OCI-LY7 (cell line): ENCODE measurements around the gene C16orf54. TPM values are rescaled to one million over a fixed set of nuclear protein-coding genes. Genes with fewer than 3 reads are reported as not detected.

Experiments
- BruUV-seq: library from RNA; stranded (reverse); fragments of 400-500 nt; replicated peaks from 2 replicates; lab custom pipeline; 2021; lab: Mats Ljungman, UMichigan
- CTCF ChIA-PET: fragments of 300-600 bp; sonication (Branson Sonifier 250); formaldehyde crosslinking; loops from one replicate; lab custom pipeline; 2022; ENCODE audit warnings: antibody characterized with exemption; ENCODE audit not compliant: unreplicated experiment; lab: Charles Lee
- POLR2A ChIA-PET: fragments of 300-600 bp; sonication (Branson Sonifier 250); formaldehyde crosslinking; loops from one replicate; lab custom pipeline; 2022; ENCODE audit warnings: antibody characterized with exemption; lab: Charles Lee
- DNase-seq: peaks from one replicate; pipeline ENCODE4 v3.0.0-alpha.2; 2015; ENCODE audit warnings: low spot score
- H2AFZ ChIP-seq: fragments of 200-600 bp; sonication (generic), shearing (Covaris generic); 2 replicates; pipeline ENCODE4 v1.6.1; 2014; ENCODE audit warnings: mild to moderate bottlenecking, antibody characterized with exemption, low read length, moderate library complexity
- H3K27ac ChIP-seq: fragments of 200-600 bp; sonication (generic); 2 replicates; pipeline ENCODE4 v1.5.1; 2014; ENCODE audit warnings: mixed run types, low read depth, mild to moderate bottlenecking, moderate library complexity, low read length, inconsistent platforms; ENCODE audit not compliant: poor library complexity, severe bottlenecking
- H3K36me3 ChIP-seq: fragments of 200-600 bp; sonication (generic); 2 replicates; pipeline ENCODE4 v1.6.1; 2014; ENCODE audit warnings: mild to moderate bottlenecking, antibody characterized with exemption, low read length, moderate library complexity, mixed read lengths; ENCODE audit not compliant: insufficient read depth
- H3K4me1 ChIP-seq: fragments of 200-600 bp; sonication (generic); 2 replicates; pipeline ENCODE4 v1.5.1; 2014; ENCODE audit warnings: mild to moderate bottlenecking, low read length; ENCODE audit not compliant: insufficient read depth, poor library complexity, severe bottlenecking
- H3K4me2 ChIP-seq: fragments of 200-600 bp; sonication (generic); 2 replicates; pipeline ENCODE4 v1.6.1; 2014; ENCODE audit warnings: mild to moderate bottlenecking, low read length
- H3K4me3 ChIP-seq: fragments of 200-600 bp; sonication (generic); 2 replicates; pipeline ENCODE4 v1.5.1; 2014; ENCODE audit warnings: mild to moderate bottlenecking, low read depth, low read length; ENCODE audit not compliant: poor library complexity, severe bottlenecking
- H3K79me2 ChIP-seq: fragments of 200-600 bp; sonication (generic); 2 replicates; pipeline ENCODE4 v1.6.1; 2016; ENCODE audit warnings: low read depth, mild to moderate bottlenecking, low read length, moderate library complexity, mixed read lengths; ENCODE audit not compliant: insufficient read depth
- H3K9me2 ChIP-seq: fragments of 200-600 bp; sonication (generic); 2 replicates; pipeline ENCODE4 v1.6.1; 2016; ENCODE audit warnings: mild to moderate bottlenecking, low read length, mixed read lengths; ENCODE audit not compliant: insufficient read depth
- H3K9me3 ChIP-seq: fragments of 200-600 bp; sonication (generic); 2 replicates; pipeline ENCODE4 v1.6.1; 2014; ENCODE audit warnings: mild to moderate bottlenecking, mixed run types, low read length, mixed read lengths
- H4K20me1 ChIP-seq: fragments of 200-600 bp; sonication (generic); 2 replicates; pipeline ENCODE4 v1.6.1; 2014; ENCODE audit warnings: mild to moderate bottlenecking, antibody characterized with exemption, low read length, moderate library complexity, mixed read lengths; ENCODE audit not compliant: insufficient read depth
- EZH2phosphoT487 ChIP-seq: fragments of 200-600 bp; sonication (generic); IDR thresholded peaks from 2 replicates; pipeline ENCODE4 v1.6.1; 2018; ENCODE audit warnings: low read depth, borderline replicate concordance, mild to moderate bottlenecking, mixed run types, antibody characterized with exemption, low read length, moderate library complexity, mixed read lengths
- intact Hi-C: fragments of 100-400 bp; cut with micrococcal nuclease; formaldehyde crosslinking; loops from one replicate; pipeline ENCODE4 v1.10.0; 2022; ENCODE audit not compliant: unreplicated experiment
- total RNA-seq, 2 experiments: library from RNA; depleted of rRNA in 1 of 2; stranded (reverse); fragments of >200 nt in 1 of 2; shearing (Covaris generic) in 1 of 2; gene quantifications; 2 replicates each; pipeline ENCODE4 v1.2.3, GENCODE V29; 2014 to 2022
- TF ChIP-seq, protein P1 (sequence below): fragments of 200-600 bp; sonication (generic); conservative IDR thresholded peaks from 2 replicates; pipeline ENCODE4 v1.5.1; 2014; ENCODE audit warnings: mild to moderate bottlenecking, antibody characterized with exemption, low read length, moderate library complexity, mixed read lengths

The C16orf54 gene
- total RNA-seq, 2 experiments from 2014 or later = 0.32 TPM; not detected in 1

DNA sequence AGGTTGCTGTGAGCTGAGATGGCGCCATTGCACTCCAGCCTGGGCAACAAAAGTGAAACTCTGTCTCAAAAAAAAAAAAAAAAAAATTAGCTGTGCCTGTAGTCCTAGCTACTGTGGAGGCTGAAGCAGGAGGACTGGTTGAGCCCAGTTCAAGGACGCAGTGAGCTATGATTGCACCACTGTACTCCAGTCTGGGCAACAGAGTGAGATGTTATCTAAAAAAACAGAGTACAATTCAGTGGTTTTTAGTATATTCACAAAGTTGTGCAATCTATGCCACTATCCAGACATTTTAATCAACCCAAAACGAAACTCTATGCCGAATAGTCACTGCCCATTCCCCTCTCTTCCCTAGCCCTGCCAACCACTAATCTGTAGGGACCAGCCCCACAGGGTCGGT is 25.1 kb downstream of the C16orf54 start:
- Histone ChIP-seq H2AFZ (no peak overlapping the region), H3K27ac (no peak overlapping the region), H3K79me2 (no peaks in the 10 kb centered on the region), H3K4me1 (no peaks in the 10 kb centered on the region), H3K9me3 (no peaks in the 10 kb centered on the region), H3K9me2 (no peaks in the 10 kb centered on the region), H4K20me1 (no peaks in the 10 kb centered on the region), H3K4me2 (no peak overlapping the region), H3K36me3 (no peaks in the 10 kb centered on the region), H3K4me3 (no peak overlapping the region)
- no TSS peak for BruUV-seq
- TF ChIP-seq, protein P1, sequence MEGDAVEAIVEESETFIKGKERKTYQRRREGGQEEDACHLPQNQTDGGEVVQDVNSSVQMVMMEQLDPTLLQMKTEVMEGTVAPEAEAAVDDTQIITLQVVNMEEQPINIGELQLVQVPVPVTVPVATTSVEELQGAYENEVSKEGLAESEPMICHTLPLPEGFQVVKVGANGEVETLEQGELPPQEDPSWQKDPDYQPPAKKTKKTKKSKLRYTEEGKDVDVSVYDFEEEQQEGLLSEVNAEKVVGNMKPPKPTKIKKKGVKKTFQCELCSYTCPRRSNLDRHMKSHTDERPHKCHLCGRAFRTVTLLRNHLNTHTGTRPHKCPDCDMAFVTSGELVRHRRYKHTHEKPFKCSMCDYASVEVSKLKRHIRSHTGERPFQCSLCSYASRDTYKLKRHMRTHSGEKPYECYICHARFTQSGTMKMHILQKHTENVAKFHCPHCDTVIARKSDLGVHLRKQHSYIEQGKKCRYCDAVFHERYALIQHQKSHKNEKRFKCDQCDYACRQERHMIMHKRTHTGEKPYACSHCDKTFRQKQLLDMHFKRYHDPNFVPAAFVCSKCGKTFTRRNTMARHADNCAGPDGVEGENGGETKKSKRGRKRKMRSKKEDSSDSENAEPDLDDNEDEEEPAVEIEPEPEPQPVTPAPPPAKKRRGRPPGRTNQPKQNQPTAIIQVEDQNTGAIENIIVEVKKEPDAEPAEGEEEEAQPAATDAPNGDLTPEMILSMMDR = no peak
- TF ChIP-seq EZH2phosphoT487 = no peak
- CTCF ChIA-PET = no interaction called here
- intact Hi-C loops = loop anchor here (2.0 kb wide), 1 partner anchor 20 kb away; no protein-coding TSS in a partner anchor
- POLR2A ChIA-PET = interaction anchor here (0.7 to 0.9 kb wide), 3 partner anchors 84 to 861 kb away, joined by 3 to 4 read pairs (median 4); no protein-coding TSS in a partner anchor
- no peak for DNase-seq

GRCh38 chr16:29719063-29719462 is 26.7 kb downstream of the C16orf54 start:
- H3K9me2 ChIP-seq = no peaks in the 10 kb centered on the region
- POLR2A ChIA-PET = interaction anchor here (0.6 to 1.1 kb wide), 3 partner anchors 14 to 71 kb away, joined by 3 to 5 read pairs (median 3); partner anchors contain the start of gene KIF22
- DNase-seq = no peak
- no peaks in the 10 kb centered on the region for H3K9me3 ChIP-seq
- no peaks in the 10 kb centered on the region for H3K4me1 ChIP-seq
- H3K4me3 ChIP-seq = no peak overlapping the region
- H3K36me3 ChIP-seq = no peaks in the 10 kb centered on the region
- no peaks in the 10 kb centered on the region for H3K79me2 ChIP-seq
- H4K20me1 ChIP-seq = no peaks in the 10 kb centered on the region
- BruUV-seq = no TSS peak
- no peak overlapping the region for H3K27ac ChIP-seq
- intact Hi-C loops = no loop called here
- no peak overlapping the region for H2AFZ ChIP-seq
- no peak overlapping the region for H3K4me2 ChIP-seq
- CTCF ChIA-PET = no interaction called here
- TF ChIP-seq, protein P1 = no peak
- no peak for TF ChIP-seq EZH2phosphoT487

- TF ChIP-seq, protein P1 = no peak
- TF ChIP-seq EZH2phosphoT487 = no peak
- BruUV-seq = no TSS peak
- Histone ChIP-seq H3K9me3 (no peaks in the 10 kb centered on the region), H3K4me1 (no peaks in the 10 kb centered on the region), H3K36me3 (no peaks in the 10 kb centered on the region), H4K20me1 (no peaks in the 10 kb centered on the region), H3K27ac (no peak overlapping the region), H3K4me2 (no peak overlapping the region), H2AFZ (no peak overlapping the region), H3K4me3 (no peak overlapping the region), H3K9me2 (no peaks in the 10 kb centered on the region), H3K79me2 (no peaks in the 10 kb centered on the region)
- no peak for DNase-seq
- intact Hi-C loops = no loop called here
- ChIA-PET CTCF (no interaction called here), POLR2A (interaction anchor here (0.7 kb wide), 1 partner anchor 227 kb away, joined by 3 read pairs; no protein-coding TSS in a partner anchor)
These were observed 28.7 kb downstream of the C16orf54 start for GRCh38 chr16:29717113-29717512.
